Natural killer cell (primary cell): Measurements from ENCODE around the gene VOPP1. TPM values are rescaled to one million over a fixed set of nuclear protein-coding genes. Genes with fewer than 3 reads are reported as not detected.

ENCODE experiments used
- ATAC-seq, 3 donors: fragments of 150-1000 bp in 2 of 3; fragments of 200-7000 bp in 1 of 3; cut with Tn5 transposase; 1 replicate in 1 of 3; 2 replicates in 2 of 3; pipeline ENCODE4 v1.10.0; 2021; ENCODE audit warnings: mild to moderate bottlenecking in 2 of 3, moderate library complexity in 2 of 3
- DNase-seq, 2 donors: peaks; one replicate each; pipeline versions ENCODE4 v3.0.0 to v3.0.0-alpha.2; 2013 to 2021; ENCODE audit warnings: mixed read lengths in 1 of 2
- H3K27ac ChIP-seq: one replicate; pipeline ENCODE4 v1.5.1; 2013; ENCODE audit warnings: mild to moderate bottlenecking, low read length
- H3K27me3 ChIP-seq: one replicate; pipeline ENCODE4 v1.6.1; 2013; ENCODE audit warnings: low read length; ENCODE audit not compliant: control insufficient read depth, insufficient read depth
- H3K36me3 ChIP-seq: one replicate; pipeline ENCODE4 v1.6.1; 2013; ENCODE audit warnings: low read length; ENCODE audit not compliant: control insufficient read depth, insufficient read depth
- H3K4me1 ChIP-seq: one replicate; pipeline ENCODE4 v1.6.1; 2013; ENCODE audit warnings: low read length; ENCODE audit not compliant: control insufficient read depth, insufficient read depth
- H3K4me3 ChIP-seq: one replicate; pipeline ENCODE4 v1.5.1; 2013; ENCODE audit warnings: low read length
- H3K9me3 ChIP-seq: one replicate; pipeline ENCODE4 v1.6.1; 2013; ENCODE audit warnings: low read length; ENCODE audit not compliant: control insufficient read depth, insufficient read depth
- H3K27ac Mint-ChIP-seq, 2 donors: one replicate each; pipeline ENCODE4 v1.8.0; 2022; ENCODE audit warnings: mild to moderate bottlenecking in 2 of 2, mixed read lengths in 2 of 2, moderate library complexity in 1 of 2
- H3K27me3 Mint-ChIP-seq, 2 donors: one replicate each; pipeline ENCODE4 v1.8.0; 2022; ENCODE audit warnings: low read depth in 2 of 2, mixed read lengths in 2 of 2
- H3K36me3 Mint-ChIP-seq: one replicate; pipeline ENCODE4 v1.8.0; 2022; ENCODE audit warnings: mixed read lengths
- H3K4me1 Mint-ChIP-seq, 2 donors: one replicate each; pipeline ENCODE4 v1.8.0; 2022; ENCODE audit warnings: mixed read lengths in 2 of 2
- H3K4me3 Mint-ChIP-seq: one replicate; pipeline ENCODE4 v1.8.0; 2022; ENCODE audit warnings: mild to moderate bottlenecking, moderate library complexity, mixed read lengths
- H3K9me3 Mint-ChIP-seq, 2 donors: one replicate each; pipeline ENCODE4 v1.8.0; 2022; ENCODE audit warnings: mixed read lengths in 2 of 2
- CTCF ChIP-seq: fragments of 200-600 bp; IDR thresholded peaks from one replicate; pipeline ENCODE4 v1.8.0; 2022; ENCODE audit warnings: antibody characterized with exemption
- WGBS: methylation state at CpG from one replicate; pipeline ENCODE4 v1.1.7; 2013; ENCODE audit warnings: missing lambda C conversion rate; ENCODE audit not compliant: insufficient coverage; 5-methylcytosine and 5-hydroxymethylcytosine counted together
- intact Hi-C: fragments of 100-400 bp; cut with micrococcal nuclease; formaldehyde crosslinking; loops from one replicate; pipeline ENCODE4 v1.14.2; 2022
- total RNA-seq, 4 donors: library from RNA; stranded (reverse); fragments of 120-200 nt in 1 of 4; gene quantifications; one replicate each; pipeline versions ENCODE4 v1.2.3 to v1.2.4, GENCODE V29; 2013 to 2022

The VOPP1 gene
- total RNA-seq, 3 donors from 2014 or later (not counting 1 experiment from before 2014, with no cell fraction given), result 79.3 to 115 (median 110) TPM

- Mint-ChIP-seq H3K27ac (peak overlapping the region; percentile 29 to 96), H3K27me3 (peaks cover 0 to 5% of the 10 kb centered on the region in 2 donors), H3K36me3 (no peaks in the 10 kb centered on the region), H3K4me3 (peak overlapping the region; percentile 82), H3K9me3 (no peaks in the 10 kb centered on the region), H3K4me1 (peaks cover 40 to 42% of the 10 kb centered on the region in 2 donors)
- intact Hi-C loops, result loop anchor here (5.0 to 10.0 kb wide), 2 partner anchors 313 to 481 kb away; partner anchors contain the start of genes CCT6A, PSPH and ZNF713
- no peaks in the 10 kb centered on the region for H3K36me3 ChIP-seq
- H3K4me3 ChIP-seq, result no peak overlapping the region
- no peak overlapping the region for H3K27ac ChIP-seq
- ATAC-seq (no peak), DNase-seq (peak in 1 of 2 donors; percentile 65)
- peaks cover 43% of the 10 kb centered on the region for H3K4me1 ChIP-seq
- H3K27me3 ChIP-seq, result no peaks in the 10 kb centered on the region
- TF ChIP-seq CTCF, result no peak
- 0% methylated on average over 3 of the region's 3 CpGs for WGBS
- no peaks in the 10 kb centered on the region for H3K9me3 ChIP-seq
Measured at GRCh38 chr7:55574051-55574717, 1.9 kb upstream of the VOPP1 start.

DNA sequence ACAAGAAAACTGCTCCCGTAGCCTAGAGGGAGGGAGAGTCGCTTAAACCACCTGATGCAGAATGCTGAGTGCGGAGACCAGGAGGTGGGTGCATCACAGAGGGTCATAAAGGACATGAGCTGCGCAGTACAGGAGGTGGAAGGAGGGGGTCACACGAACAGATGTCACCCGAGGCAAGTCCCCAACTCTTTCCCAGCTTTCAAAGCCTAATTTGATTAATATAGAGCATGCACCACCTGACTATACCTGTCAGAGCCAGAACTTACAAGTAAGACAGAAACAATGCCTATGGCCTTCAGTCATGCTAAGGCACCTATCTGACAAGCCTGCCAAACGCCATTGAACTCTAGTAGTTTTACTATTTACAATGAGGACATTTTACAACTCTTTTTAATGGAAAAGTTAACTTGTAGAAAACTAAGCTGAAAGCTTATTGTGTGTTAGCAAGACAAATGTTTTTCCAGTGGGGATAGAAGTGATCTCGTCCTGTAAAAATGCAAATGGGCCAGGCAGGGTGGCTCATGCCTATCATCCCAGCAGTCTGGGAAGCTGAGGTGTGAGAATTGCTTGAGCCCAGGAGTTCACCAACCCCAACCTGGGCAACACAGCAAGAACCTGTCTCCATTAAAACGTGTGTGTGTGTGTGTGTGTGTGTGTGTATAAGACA lies 1.1 kb upstream of the VOPP1 start:
- Histone ChIP-seq H3K4me3 (peak overlapping the region; percentile 76), H3K27me3 (no peaks in the 10 kb centered on the region), H3K9me3 (no peaks in the 10 kb centered on the region), H3K36me3 (no peaks in the 10 kb centered on the region), H3K4me1 (peaks cover 49% of the 10 kb centered on the region), H3K27ac (peak overlapping the region; percentile 91)
- DNase-seq (peak in 1 of 2 donors; percentile 35), ATAC-seq (no peak)
- Mint-ChIP-seq H3K4me1 (peaks cover 48 to 50% of the 10 kb centered on the region in 2 donors), H3K9me3 (no peaks in the 10 kb centered on the region), H3K4me3 (peak overlapping the region; percentile 93), H3K36me3 (no peaks in the 10 kb centered on the region), H3K27me3 (peaks cover 0 to 5% of the 10 kb centered on the region in 2 donors), H3K27ac (peak overlapping the region; percentile 85 to 96)
- intact Hi-C loops, result loop anchor here (5.0 to 10.0 kb wide), 2 partner anchors 314 to 481 kb away; partner anchors contain the start of genes CCT6A, PSPH and ZNF713
- WGBS, result 77% methylated on average over 7 of the region's 9 CpGs
- TF ChIP-seq CTCF, result no peak

- no peaks in the 10 kb centered on the region for H3K9me3 Mint-ChIP-seq
- H3K36me3 Mint-ChIP-seq, result no peaks in the 10 kb centered on the region
- H3K4me3 ChIP-seq, result peak overlapping the region; percentile 79
- no peaks in the 10 kb centered on the region for H3K9me3 ChIP-seq
- ATAC-seq (peak; percentile 14 to 33 (median 16)), DNase-seq (peak; percentile 62 to 84)
- WGBS, result under 1% methylated on average over 94 of the region's 97 CpGs
- intact Hi-C loops, result loop anchor here (2.0 to 10.0 kb wide), 4 partner anchors 207 to 483 kb away; partner anchors contain the start of genes CCT6A, LANCL2, PSPH and ZNF713
- no peak for TF ChIP-seq CTCF
- no peaks in the 10 kb centered on the region for H3K36me3 ChIP-seq
- peak overlapping the region; percentile 80 for H3K27ac ChIP-seq
- H3K27ac Mint-ChIP-seq, result peak overlapping the region; percentile 87 to 89
- peak overlapping the region; percentile 93 for H3K4me3 Mint-ChIP-seq
- H3K27me3 Mint-ChIP-seq, result peaks cover 0 to 5% of the 10 kb centered on the region in 2 donors
- H3K4me1 ChIP-seq, result peaks cover 64% of the 10 kb centered on the region
- H3K27me3 ChIP-seq, result no peaks in the 10 kb centered on the region
- H3K4me1 Mint-ChIP-seq, result peaks cover 64 to 66% of the 10 kb centered on the region in 2 donors
Measured at GRCh38 chr7:55571511-55572377, 558 bp downstream of the VOPP1 start.
